Measurements from ENCODE around the gene IER5.
A peak's percentile ranks its signal among the peaks of the same experiment; 100 is the strongest.

The IER5 gene

GRCh38 chr1:181092883-181093458, 4.5 kb downstream of the IER5 start:
- Histone ChIP-seq H3K27ac (ENCODE audit: low read length, poor library complexity, severe bottlenecking) (peak overlapping the region; percentile 28), H3K23ac (ENCODE audit: low read length in 2 of 2) (no peak overlapping the region), H2AFZ (ENCODE audit: low read depth, low read length) (no peak overlapping the region), H2BK15ac (ENCODE audit: low read depth, poor library complexity, severe bottlenecking) (no peak overlapping the region), H2BK5ac (ENCODE audit: low read depth, low read length, poor library complexity, severe bottlenecking) (no peak overlapping the region), H2BK120ac (ENCODE audit: low read depth, low read length) (no peak overlapping the region), H3K18ac (ENCODE audit: low read depth in 1 of 2, low read length in 2 of 2) (no peak overlapping the region), H3K4me1 (ENCODE audit: control insufficient read depth, insufficient read depth, low read depth, low read length) (peaks cover 18% of the 10 kb centered on the region), H3K4me3 (ENCODE audit: insufficient read depth in 1 of 2, low read depth in 1 of 2, low read length in 2 of 2) (peak overlapping the region in 1 of 2 experiments; percentile 43), H4K91ac (ENCODE audit: low read length) (no peak overlapping the region), H3K4ac (ENCODE audit: low read depth in 1 of 2, low read length in 2 of 2) (no peak overlapping the region), H3K79me1 (replicated peaks; ENCODE audit: low read length, poor library complexity, severe bottlenecking) (no peaks in the 10 kb centered on the region), H3K14ac (ENCODE audit: low read length in 2 of 2) (no peak overlapping the region), H3K4me2 (ENCODE audit: low read length, poor library complexity, severe bottlenecking) (no peak overlapping the region), H3K9me3 (ENCODE audit: control insufficient read depth, low read length) (no peaks in the 10 kb centered on the region), H4K8ac (ENCODE audit: low read length) (peak overlapping the region; percentile 45), H2BK12ac (ENCODE audit: low read length in 2 of 2) (no peak overlapping the region), H3K36me3 (ENCODE audit: control insufficient read depth in 1 of 2, insufficient read depth in 2 of 2, low read depth in 1 of 2, low read length in 2 of 2) (peaks cover 7 to 35% of the 10 kb centered on the region in 2 experiments), H3K9ac (ENCODE audit: low read length) (peak overlapping the region; percentile 35), H2AK5ac (ENCODE audit: low read length, severe bottlenecking) (no peak overlapping the region), H3K27me3 (ENCODE audit: control insufficient read depth in 1 of 2, insufficient read depth in 1 of 2, low read length in 2 of 2) (no peaks in the 10 kb centered on the region)
- 98% methylated on average over 3 of the region's 4 CpGs for WGBS
- DNase-seq = no peak

- 41% methylated on average over 5 of the region's 7 CpGs for WGBS
- peaks cover 16% of the 10 kb centered on the region for H3K4me1 ChIP-seq (ENCODE audit: control insufficient read depth, insufficient read depth, low read depth, low read length)
Observed at GRCh38 chr1:181094416-181095212, 6.1 kb downstream of the IER5 start.

GRCh38 chr1:181095260-181095659, 6.8 kb downstream of the IER5 start:
- no peak overlapping the region for H3K23ac ChIP-seq (ENCODE audit: low read length in 2 of 2)
- no peaks in the 10 kb centered on the region for H3K9me3 ChIP-seq (ENCODE audit: control insufficient read depth, low read length)
- no peak overlapping the region for H2BK5ac ChIP-seq (ENCODE audit: low read depth, low read length, poor library complexity, severe bottlenecking)
- H2BK120ac ChIP-seq (ENCODE audit: low read depth, low read length) = peak overlapping the region; percentile 92
- H2AK5ac ChIP-seq (ENCODE audit: low read length, severe bottlenecking) = peak overlapping the region; percentile 91
- peak overlapping the region in 1 of 2 experiments; percentile 97 for H2BK12ac ChIP-seq (ENCODE audit: low read length in 2 of 2)
- H3K4me1 ChIP-seq (ENCODE audit: control insufficient read depth, insufficient read depth, low read depth, low read length) = peaks cover 16% of the 10 kb centered on the region
- H3K27ac ChIP-seq (ENCODE audit: low read length, poor library complexity, severe bottlenecking) = peak overlapping the region; percentile 95
- 83% methylated on average over 2 of the region's 8 CpGs for WGBS
- H3K18ac ChIP-seq (ENCODE audit: low read depth in 1 of 2, low read length in 2 of 2) = peak overlapping the region; percentile 65 to 80
- H3K27me3 ChIP-seq (ENCODE audit: control insufficient read depth in 1 of 2, insufficient read depth in 1 of 2, low read length in 2 of 2) = no peaks in the 10 kb centered on the region
- no peak for DNase-seq
- peak overlapping the region; percentile 75 for H2BK15ac ChIP-seq (ENCODE audit: low read depth, poor library complexity, severe bottlenecking)
- H2AFZ ChIP-seq (ENCODE audit: low read depth, low read length) = no peak overlapping the region
- no peak overlapping the region for H3K14ac ChIP-seq (ENCODE audit: low read length in 2 of 2)
- H3K9ac ChIP-seq (ENCODE audit: low read length) = no peak overlapping the region
- H3K79me1 ChIP-seq (replicated peaks; ENCODE audit: low read length, poor library complexity, severe bottlenecking) = no peaks in the 10 kb centered on the region
- peak overlapping the region; percentile 11 for H4K91ac ChIP-seq (ENCODE audit: low read length)
- H4K8ac ChIP-seq (ENCODE audit: low read length) = no peak overlapping the region
- H3K4me3 ChIP-seq (ENCODE audit: insufficient read depth in 1 of 2, low read depth in 1 of 2, low read length in 2 of 2) = no peak overlapping the region
- H3K36me3 ChIP-seq (ENCODE audit: control insufficient read depth in 1 of 2, insufficient read depth in 2 of 2, low read depth in 1 of 2, low read length in 2 of 2) = peaks cover 0 to 28% of the 10 kb centered on the region in 2 experiments
- peak overlapping the region; percentile 13 to 22 for H3K4ac ChIP-seq (ENCODE audit: low read depth in 1 of 2, low read length in 2 of 2)
- no peak overlapping the region for H3K4me2 ChIP-seq (ENCODE audit: low read length, poor library complexity, severe bottlenecking)

More at GRCh38 chr1:181094416-181095212, 6.1 kb downstream of the IER5 start:
- Histone ChIP-seq H3K36me3 (ENCODE audit: control insufficient read depth in 1 of 2, insufficient read depth in 2 of 2, low read depth in 1 of 2, low read length in 2 of 2) (peaks cover 2 to 35% of the 10 kb centered on the region in 2 experiments), H3K18ac (ENCODE audit: low read depth in 1 of 2, low read length in 2 of 2) (no peak overlapping the region), H3K23ac (ENCODE audit: low read length in 2 of 2) (no peak overlapping the region), H3K9ac (ENCODE audit: low read length) (peak overlapping the region; percentile 24), H3K4me3 (ENCODE audit: insufficient read depth in 1 of 2, low read depth in 1 of 2, low read length in 2 of 2) (peak overlapping the region in 1 of 2 experiments; percentile 10), H3K4me2 (ENCODE audit: low read length, poor library complexity, severe bottlenecking) (no peak overlapping the region), H2AFZ (ENCODE audit: low read depth, low read length) (no peak overlapping the region), H3K9me3 (ENCODE audit: control insufficient read depth, low read length) (no peaks in the 10 kb centered on the region), H3K4ac (ENCODE audit: low read depth in 1 of 2, low read length in 2 of 2) (peak overlapping the region in 1 of 2 experiments; percentile 14), H3K79me1 (replicated peaks; ENCODE audit: low read length, poor library complexity, severe bottlenecking) (no peaks in the 10 kb centered on the region), H3K14ac (ENCODE audit: low read length in 2 of 2) (no peak overlapping the region), H4K8ac (ENCODE audit: low read length) (no peak overlapping the region), H2AK5ac (ENCODE audit: low read length, severe bottlenecking) (peak overlapping the region; percentile 91), H2BK5ac (ENCODE audit: low read depth, low read length, poor library complexity, severe bottlenecking) (no peak overlapping the region), H3K27ac (ENCODE audit: low read length, poor library complexity, severe bottlenecking) (peak overlapping the region; percentile 95), H4K91ac (ENCODE audit: low read length) (no peak overlapping the region), H2BK12ac (ENCODE audit: low read length in 2 of 2) (peak overlapping the region in 1 of 2 experiments; percentile 45), H3K27me3 (ENCODE audit: control insufficient read depth in 1 of 2, insufficient read depth in 1 of 2, low read length in 2 of 2) (no peaks in the 10 kb centered on the region), H2BK120ac (ENCODE audit: low read depth, low read length) (no peak overlapping the region), H2BK15ac (ENCODE audit: low read depth, poor library complexity, severe bottlenecking) (no peak overlapping the region)
- DNase-seq = peak; percentile 85

GRCh38 chr1:181095763-181096184, 7.3 kb downstream of the IER5 start:
- Histone ChIP-seq H3K9me3 (ENCODE audit: control insufficient read depth, low read length) (no peaks in the 10 kb centered on the region), H3K27me3 (ENCODE audit: control insufficient read depth in 1 of 2, insufficient read depth in 1 of 2, low read length in 2 of 2) (no peaks in the 10 kb centered on the region), H3K18ac (ENCODE audit: low read depth in 1 of 2, low read length in 2 of 2) (peak overlapping the region; percentile 22 to 80), H2BK12ac (ENCODE audit: low read length in 2 of 2) (peak overlapping the region; percentile 11 to 97), H3K4me2 (ENCODE audit: low read length, poor library complexity, severe bottlenecking) (peak overlapping the region; percentile 3), H2BK5ac (ENCODE audit: low read depth, low read length, poor library complexity, severe bottlenecking) (peak overlapping the region; percentile 67), H4K8ac (ENCODE audit: low read length) (peak overlapping the region; percentile 81), H2BK15ac (ENCODE audit: low read depth, poor library complexity, severe bottlenecking) (peak overlapping the region; percentile 54), H3K9ac (ENCODE audit: low read length) (peak overlapping the region; percentile 68), H2AFZ (ENCODE audit: low read depth, low read length) (no peak overlapping the region), H3K36me3 (ENCODE audit: control insufficient read depth in 1 of 2, insufficient read depth in 2 of 2, low read depth in 1 of 2, low read length in 2 of 2) (peaks cover 0 to 25% of the 10 kb centered on the region in 2 experiments), H4K91ac (ENCODE audit: low read length) (peak overlapping the region; percentile 93), H2AK5ac (ENCODE audit: low read length, severe bottlenecking) (peak overlapping the region; percentile 91), H3K23ac (ENCODE audit: low read length in 2 of 2) (no peak overlapping the region), H3K27ac (ENCODE audit: low read length, poor library complexity, severe bottlenecking) (peak overlapping the region; percentile 95), H2BK120ac (ENCODE audit: low read depth, low read length) (peak overlapping the region; percentile 92), H3K4me1 (ENCODE audit: control insufficient read depth, insufficient read depth, low read depth, low read length) (peaks cover 16% of the 10 kb centered on the region), H3K4me3 (ENCODE audit: insufficient read depth in 1 of 2, low read depth in 1 of 2, low read length in 2 of 2) (peak overlapping the region in 1 of 2 experiments; percentile 28), H3K14ac (ENCODE audit: low read length in 2 of 2) (no peak overlapping the region), H3K4ac (ENCODE audit: low read depth in 1 of 2, low read length in 2 of 2) (peak overlapping the region; percentile 4 to 60), H3K79me1 (replicated peaks; ENCODE audit: low read length, poor library complexity, severe bottlenecking) (no peaks in the 10 kb centered on the region)
- WGBS = 71% methylated on average over 5 of the region's 5 CpGs
- no peak for DNase-seq
